SH-SY5Y (cell line): Measurements from ENCODE around the gene RASAL2.

Experiments
- GATA2 ChIP-seq: IDR thresholded peaks from 2 replicates; pipeline ENCODE4 v1.6.1; 2011; ENCODE audit warnings: mild to moderate bottlenecking, low read depth, low read length
- GATA3 ChIP-seq: IDR thresholded peaks from 2 replicates; pipeline ENCODE4 v1.6.1; 2011; ENCODE audit warnings: low read depth, mild to moderate bottlenecking, low read length, moderate library complexity

- TF ChIP-seq GATA2 (no peak), GATA3 (no peak)
These were observed 410.4 kb downstream of the RASAL2 start for GRCh38 chr1:178504286-178504685.
